Measurements from ENCODE around the gene TBC1D23.

DNA sequence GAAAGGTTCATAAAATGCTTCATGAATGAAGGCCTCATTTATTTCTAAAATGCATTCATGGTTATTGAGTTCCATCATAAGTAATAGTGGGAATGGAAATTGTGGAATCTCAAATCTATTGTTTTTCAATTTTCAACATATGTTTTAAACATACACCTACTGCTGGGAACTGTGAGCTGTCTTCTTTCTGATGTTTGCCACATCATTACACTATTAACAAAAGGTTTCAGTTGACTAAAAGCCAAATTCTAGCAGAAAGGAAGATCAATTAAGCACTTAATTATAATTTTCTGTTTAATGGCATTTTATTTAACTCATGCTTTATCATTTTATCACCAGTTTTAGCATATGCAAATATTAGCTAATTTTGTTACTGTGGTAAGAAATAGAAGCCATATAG is 13.8 kb upstream of the TBC1D23 start:
- TF ChIP-seq, protein P1, sequence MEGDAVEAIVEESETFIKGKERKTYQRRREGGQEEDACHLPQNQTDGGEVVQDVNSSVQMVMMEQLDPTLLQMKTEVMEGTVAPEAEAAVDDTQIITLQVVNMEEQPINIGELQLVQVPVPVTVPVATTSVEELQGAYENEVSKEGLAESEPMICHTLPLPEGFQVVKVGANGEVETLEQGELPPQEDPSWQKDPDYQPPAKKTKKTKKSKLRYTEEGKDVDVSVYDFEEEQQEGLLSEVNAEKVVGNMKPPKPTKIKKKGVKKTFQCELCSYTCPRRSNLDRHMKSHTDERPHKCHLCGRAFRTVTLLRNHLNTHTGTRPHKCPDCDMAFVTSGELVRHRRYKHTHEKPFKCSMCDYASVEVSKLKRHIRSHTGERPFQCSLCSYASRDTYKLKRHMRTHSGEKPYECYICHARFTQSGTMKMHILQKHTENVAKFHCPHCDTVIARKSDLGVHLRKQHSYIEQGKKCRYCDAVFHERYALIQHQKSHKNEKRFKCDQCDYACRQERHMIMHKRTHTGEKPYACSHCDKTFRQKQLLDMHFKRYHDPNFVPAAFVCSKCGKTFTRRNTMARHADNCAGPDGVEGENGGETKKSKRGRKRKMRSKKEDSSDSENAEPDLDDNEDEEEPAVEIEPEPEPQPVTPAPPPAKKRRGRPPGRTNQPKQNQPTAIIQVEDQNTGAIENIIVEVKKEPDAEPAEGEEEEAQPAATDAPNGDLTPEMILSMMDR (IDR thresholded peaks at IDR 0.05), result no peak
- TF ChIP-seq POLR2A (IDR thresholded peaks at IDR 0.05) (no peak), POLR2AphosphoS5 (IDR thresholded peaks at IDR 0.05) (no peak)
